Urothelium cell line (cell line): ENCODE measurements around the gene ILKAP.

ENCODE experiments used
- DNase-seq: peaks from one replicate; pipeline ENCODE4 v3.0.0; 2011; ENCODE audit warnings: low spot score, mixed read lengths
- FAIRE-seq: peaks from 2 replicates; lab custom pipeline; 2011; peaks lifted over from hg19 to GRCh38; lab: Jason Lieb, UNC

Gene ILKAP, protein sequence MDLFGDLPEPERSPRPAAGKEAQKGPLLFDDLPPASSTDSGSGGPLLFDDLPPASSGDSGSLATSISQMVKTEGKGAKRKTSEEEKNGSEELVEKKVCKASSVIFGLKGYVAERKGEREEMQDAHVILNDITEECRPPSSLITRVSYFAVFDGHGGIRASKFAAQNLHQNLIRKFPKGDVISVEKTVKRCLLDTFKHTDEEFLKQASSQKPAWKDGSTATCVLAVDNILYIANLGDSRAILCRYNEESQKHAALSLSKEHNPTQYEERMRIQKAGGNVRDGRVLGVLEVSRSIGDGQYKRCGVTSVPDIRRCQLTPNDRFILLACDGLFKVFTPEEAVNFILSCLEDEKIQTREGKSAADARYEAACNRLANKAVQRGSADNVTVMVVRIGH

DNA sequence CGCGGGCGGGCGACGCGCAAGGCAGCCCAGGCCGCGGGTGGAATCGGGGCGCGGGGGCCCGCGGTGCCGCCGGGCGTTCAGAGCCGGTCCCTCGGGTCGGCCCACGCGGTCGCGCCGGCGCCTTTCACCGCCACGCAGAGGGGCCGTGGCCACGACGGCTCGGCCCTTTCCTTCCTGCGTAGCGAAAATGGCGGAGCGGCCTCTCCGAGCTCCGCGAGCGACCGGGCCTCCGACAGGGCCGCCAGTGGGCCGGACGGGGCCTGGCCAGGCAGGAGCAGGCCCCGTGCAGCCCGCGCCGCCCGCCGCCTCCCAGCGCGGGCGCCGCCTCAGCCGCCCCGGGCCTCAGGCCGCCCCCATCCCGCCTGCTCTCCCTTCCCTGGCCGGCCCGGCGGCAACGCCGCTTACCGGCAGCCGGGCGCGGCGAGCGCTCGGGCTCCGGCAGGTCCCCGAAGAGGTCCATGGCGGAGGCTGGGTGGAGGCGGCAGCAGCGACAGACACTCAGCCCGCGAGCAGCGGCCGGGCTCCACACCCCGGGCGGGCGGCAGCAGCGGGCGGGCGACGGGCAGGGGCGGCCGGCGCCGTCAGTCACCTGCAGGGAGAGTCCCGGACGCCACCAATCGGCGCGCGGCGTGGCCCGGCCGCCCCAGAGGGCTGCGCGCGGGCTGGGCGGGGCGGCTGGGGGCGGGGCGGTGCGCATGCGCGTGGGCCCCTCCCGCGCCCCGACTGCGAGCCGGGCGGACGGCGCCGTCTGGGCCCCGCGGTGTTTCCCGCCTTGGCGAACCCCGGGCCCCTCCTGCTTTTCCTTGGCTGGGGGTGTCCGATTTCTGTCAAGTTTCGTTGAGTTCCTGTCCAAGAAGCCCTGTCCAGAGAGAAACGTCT is at the start of gene ILKAP:
Gene ILKAP (minus strand): TSS at position 602 of the 879 bp plus-strand sequence. CDS start 142 bp downstream, at position 460.
- FAIRE-seq = no peak
- peak; percentile 100 for DNase-seq

DNA sequence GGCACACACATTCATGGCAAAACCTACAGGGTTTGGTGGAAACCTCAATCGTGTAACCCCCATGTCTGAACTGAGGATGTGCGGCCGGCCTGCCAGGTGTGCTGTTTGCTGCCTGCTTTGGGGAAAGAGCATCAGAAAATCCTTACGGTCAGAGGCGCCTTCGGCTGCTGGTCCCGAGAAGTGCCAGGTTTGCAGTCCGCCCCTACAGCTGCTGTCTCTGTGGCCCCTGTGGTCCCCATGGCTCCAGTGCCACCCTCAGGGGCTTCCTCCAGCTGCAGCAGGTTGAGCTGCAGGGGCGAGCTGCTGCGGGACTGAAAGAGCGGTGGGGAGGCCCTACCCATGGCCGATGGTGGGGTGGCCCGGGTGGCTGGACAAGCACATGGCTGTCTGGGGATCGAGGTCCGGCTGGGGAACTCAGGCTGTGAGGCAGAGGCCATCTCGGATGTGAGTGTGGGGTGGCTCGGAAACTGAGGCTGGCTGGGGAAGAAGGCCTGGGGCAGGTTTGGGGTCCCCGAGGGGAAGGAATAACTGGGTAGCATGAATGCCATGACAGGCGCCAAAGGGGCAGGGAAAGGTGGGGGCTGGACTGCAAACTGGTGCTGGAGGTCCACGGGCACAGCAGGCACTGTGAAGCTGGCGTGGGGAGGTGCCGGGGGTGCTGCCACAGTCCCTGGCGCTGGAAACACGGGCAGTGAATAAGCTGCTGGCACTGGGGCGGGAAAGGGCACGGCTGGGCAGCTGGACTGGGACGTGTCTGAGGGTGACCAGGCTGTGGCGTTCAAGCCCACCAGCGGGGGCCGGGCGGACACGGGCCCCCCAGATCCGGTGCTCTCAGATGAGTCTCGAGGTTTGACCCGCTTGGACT is 49.5 kb upstream of the ILKAP start:
- DNase-seq = no peak
- FAIRE-seq = no peak

DNA sequence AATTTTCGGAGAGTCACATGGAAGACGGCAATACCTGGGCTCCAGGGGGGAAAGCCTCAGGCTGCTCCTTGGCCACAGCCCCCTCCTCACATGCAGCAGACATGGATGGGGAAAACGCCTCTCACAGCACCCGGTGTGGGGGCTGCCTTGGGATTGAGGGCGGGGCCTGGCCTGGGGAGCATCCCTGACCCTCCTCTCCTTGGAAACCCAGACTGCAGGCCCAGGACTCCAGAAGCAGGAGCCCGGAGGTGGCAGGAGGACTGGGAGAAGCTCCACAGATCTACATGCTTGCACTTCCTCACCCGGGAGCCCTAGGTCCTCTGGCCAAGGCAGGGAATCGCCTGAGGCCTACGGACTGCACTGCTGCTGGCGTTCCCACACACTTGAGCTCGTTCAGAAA is 48.5 kb upstream of the ILKAP start:
- FAIRE-seq = no peak
- no peak for DNase-seq

DNA sequence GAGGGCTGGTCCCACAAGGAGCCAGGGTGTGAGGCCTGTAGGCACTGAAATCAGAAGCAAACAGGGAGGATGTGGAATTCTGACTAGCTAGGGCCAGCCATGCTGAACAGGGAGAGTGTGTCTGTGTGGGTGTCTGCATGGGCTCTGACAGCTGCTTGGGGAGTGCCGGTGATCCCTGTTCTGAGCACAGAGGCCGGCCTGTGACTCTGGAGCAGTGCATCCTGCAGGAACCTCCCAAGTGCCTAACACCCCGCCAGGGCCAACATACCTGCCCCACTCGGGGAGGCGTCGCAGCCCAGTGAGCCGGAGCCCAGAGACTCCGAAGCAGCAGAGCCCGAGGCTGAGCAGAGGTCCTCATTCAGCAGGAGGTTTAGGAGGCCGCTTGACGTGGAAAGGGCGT is 47.8 kb upstream of the ILKAP start:
- no peak for DNase-seq
- FAIRE-seq = no peak

DNA sequence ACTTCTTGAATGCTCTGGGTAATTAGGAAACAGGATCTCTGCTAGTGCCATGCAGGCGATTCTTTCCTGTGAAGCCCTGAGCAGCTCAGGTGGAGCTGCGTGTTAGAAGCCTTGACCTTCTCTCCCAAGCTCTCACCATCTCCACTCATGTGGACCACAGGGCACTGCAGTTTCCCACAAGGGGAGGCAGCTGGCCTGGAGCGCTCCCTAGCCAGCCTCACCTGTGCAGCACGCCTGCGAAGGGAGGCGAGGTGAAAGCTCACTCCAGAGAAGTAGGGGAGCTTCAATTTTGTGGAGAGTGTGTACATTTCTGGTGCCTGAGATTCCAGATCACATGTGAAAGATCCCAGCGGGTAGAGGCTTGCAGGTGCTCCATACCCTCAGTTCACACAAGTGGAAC is 47.4 kb upstream of the ILKAP start:
- no peak for FAIRE-seq

DNA sequence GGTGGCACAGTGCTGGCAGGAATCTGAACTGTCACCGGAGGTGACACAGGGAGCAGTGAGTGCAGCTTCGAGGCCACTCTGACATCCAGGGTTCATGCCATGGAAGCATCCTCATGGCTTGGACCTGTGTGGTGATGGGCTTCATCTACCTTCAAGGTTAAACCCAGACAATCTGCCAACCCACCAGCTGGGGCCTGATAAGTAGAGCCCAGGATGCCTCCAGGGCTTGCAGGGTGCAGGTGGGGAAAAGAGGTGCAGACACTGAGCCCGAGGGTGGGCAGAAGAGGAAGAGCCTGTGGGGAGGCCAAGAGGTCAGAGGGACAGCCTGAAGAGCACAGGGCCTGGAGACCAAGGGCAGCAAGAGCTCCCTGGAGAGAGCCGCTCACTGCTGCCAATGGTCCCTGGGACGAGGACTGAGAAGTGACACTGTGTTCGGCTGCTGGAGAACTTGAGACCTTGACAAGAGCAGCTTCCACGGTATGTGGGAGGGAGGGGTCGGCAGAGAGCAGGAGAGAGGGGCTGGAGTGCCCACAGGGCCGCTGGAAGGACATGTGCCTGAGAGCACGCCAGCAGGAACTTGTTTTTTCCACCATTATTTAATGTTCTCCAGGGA is 44.5 kb upstream of the ILKAP start:
- no peak for FAIRE-seq
- no peak for DNase-seq

More for the DNA sequence above, 47.4 kb upstream of the ILKAP start:
- no peak for DNase-seq

DNA sequence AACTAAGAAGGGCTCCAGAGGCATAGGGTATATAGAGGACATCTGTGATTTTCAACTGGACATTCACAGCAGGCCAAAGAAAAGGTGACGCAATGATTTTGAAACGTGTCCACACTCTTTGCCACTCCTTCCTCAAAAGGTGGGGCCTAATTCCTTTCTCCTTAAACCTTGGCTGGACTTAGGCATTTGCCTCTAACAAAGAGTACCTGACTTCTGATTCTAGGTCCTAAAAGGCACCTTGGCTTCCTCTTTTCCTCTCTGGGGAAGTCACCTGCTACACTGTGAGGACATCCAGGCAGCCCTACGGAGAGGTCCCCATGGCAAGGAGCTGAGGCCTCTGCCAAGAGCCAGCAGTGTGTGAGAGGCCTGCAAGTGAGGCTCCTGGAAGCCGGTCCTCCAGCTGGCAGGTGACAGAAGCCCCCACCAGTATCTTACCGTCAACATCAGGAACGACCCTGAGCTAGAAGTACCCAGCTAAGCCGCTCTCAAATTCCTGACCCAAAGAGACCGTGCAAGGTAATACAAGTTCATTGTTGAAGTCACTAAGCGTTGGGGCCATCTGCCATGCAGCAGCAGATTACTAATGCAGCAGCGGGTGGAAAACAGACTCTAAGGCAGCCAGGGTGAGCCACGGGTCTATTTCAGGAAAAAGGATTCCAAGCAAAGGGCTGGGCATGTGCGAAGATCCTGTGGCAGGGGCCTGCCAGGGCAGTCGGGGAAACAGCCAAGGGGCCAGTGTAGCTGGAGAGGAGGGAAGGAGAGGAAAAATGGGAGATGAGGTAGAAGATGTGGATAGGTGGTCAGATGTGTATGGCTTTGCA is 43.7 kb upstream of the ILKAP start:
- FAIRE-seq (no peak), DNase-seq (no peak)

DNA sequence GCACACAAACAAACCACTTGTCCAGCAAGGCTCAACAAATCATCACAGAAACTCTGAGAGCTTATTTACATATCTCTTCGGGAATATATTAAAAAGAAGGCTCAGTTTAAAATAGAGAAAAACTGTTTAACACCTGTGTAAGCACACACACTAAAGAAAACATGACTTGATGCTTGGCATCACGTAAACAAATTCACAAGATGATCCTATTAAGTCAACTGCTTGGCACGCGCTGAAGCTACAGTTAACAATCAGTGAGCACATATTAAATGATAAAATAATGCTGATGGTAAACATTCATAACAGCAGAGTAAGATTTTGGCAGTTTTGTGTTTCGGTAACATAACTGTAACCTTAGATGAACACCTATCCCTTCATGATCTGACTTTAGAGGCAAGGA is 40.7 kb upstream of the ILKAP start:
- no peak for FAIRE-seq
- DNase-seq = no peak

DNA sequence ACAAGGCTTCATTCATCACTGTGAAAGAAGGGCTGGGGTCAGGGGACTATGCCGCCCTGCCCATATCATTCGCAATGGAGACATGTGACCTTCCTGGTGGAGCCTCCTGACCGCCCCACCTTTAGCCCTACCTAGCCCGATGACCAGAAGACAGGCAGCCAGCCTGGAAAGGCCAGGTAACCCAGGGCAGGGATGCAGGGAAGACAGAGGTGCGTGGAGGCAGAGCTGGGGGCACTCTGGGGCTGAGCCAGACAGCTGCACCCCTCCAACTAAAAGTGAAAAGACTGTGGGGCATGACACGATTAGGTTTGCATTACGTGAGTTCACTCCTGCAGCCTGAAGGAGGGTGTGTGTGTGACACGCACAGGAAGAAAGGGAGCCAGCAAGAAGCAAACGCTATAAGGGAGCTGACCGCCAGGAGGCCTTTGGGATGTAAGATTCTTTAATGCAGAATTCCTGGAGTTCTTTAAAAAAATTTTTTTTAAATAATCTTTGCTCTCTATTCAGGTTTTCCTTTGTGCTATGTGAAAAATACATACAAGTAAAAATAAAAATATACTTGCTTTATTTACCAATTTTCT is 40.1 kb upstream of the ILKAP start:
- FAIRE-seq (no peak), DNase-seq (no peak)

DNA sequence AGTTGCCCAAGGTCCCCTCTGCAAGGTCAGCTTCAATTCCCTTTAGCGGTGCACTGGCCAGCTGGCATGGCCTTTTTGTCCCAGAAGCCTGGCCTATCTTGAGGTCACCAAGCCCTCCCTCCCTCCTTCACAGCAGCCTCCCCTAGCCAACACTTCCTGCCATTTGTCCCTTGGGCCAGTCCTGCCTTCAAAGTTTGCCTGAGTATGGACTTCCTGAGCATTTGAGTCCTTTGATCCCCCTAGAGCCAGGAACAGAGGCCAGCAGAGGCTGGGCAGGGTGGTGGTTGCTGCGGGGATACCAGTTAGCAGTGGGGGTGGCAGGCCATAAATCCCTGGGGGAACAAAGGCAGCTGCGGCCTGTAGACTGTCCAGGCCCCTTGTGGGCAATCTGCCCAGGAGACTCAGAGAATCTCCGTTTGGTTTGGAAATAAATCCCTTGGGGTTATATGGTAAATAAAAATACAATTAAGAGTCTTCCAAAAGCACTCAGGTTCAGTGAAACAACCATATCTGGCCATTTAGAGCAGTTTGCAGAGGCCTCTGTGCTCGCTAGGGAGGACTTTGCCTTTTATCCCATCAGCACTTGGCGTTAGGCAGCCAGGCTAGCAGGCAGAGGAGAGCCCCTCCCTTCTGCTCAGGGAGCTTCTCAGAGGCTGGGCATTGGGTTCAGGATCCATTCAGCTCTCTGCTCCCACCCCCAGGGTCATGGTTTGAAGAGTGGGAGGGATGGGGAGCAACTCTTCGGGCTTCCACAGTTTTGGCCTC is 39.4 kb upstream of the ILKAP start:
- DNase-seq (no peak), FAIRE-seq (no peak)

DNA sequence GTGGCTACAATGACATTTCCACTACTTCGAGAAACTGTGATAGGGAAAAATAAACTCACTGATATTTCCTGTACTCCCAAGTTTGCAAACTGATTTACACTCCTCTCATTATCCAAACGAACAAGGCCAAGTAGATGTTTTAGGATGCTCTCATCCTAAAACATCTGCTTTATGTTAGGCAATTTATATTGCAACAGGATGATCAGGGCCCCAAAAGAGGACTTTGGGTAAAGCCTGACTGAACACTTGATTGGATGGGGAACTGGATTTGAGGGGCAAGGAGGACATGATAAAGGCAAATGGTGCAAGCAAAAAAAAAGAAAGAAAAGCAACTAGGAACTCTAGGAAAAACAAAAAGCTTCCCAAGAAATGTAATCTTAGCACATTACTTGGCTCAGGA is 38.5 kb upstream of the ILKAP start:
- FAIRE-seq (no peak), DNase-seq (no peak)

DNA sequence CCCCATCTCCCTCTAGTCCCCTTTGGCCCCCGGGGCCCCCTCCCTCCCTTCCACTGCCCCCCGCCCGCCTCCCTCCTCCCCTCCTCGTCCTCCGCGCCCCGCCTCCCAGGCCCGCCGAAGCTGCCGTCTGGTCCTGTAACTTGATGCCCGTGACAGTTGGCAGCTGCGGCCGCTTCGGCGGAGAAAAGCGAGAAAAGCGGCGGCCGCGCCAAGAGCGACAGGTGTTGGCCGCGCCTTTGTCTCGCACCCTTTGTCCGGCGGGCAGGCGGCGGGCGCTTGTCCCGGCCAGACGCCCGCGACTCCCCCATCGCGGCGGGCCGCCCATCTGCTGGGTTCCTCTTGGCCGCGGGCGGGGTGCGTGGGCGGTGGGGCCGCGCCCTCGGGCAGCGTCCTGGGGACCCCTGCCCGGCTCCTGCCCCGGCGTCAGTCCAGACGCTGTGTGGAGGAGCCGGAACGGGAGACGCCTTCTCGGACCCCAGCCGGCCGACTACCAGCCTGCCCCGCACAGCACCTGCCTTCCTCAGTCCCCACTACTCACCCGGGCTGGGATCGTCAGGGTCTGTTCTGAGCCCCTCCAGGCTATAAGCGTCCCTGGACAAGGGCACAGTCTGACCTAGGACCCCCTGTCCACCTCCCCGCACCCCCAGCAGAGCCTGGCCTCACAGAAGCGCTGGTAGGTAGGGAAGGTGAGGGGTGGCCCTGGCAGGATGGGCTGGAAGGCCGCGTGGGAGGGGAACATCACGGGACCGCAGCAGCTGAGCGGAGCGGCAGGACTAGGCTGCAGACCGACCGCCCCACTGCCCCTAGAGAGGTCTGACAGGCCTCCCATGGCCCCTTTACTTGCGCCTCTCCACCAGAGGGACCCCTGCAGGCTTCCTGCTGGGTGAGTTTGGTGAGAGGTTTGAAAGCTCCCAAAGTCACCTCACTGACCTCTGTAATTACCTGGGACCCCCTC is 37.5 kb upstream of the ILKAP start:
- FAIRE-seq (no peak), DNase-seq (peak; percentile 77)

DNA sequence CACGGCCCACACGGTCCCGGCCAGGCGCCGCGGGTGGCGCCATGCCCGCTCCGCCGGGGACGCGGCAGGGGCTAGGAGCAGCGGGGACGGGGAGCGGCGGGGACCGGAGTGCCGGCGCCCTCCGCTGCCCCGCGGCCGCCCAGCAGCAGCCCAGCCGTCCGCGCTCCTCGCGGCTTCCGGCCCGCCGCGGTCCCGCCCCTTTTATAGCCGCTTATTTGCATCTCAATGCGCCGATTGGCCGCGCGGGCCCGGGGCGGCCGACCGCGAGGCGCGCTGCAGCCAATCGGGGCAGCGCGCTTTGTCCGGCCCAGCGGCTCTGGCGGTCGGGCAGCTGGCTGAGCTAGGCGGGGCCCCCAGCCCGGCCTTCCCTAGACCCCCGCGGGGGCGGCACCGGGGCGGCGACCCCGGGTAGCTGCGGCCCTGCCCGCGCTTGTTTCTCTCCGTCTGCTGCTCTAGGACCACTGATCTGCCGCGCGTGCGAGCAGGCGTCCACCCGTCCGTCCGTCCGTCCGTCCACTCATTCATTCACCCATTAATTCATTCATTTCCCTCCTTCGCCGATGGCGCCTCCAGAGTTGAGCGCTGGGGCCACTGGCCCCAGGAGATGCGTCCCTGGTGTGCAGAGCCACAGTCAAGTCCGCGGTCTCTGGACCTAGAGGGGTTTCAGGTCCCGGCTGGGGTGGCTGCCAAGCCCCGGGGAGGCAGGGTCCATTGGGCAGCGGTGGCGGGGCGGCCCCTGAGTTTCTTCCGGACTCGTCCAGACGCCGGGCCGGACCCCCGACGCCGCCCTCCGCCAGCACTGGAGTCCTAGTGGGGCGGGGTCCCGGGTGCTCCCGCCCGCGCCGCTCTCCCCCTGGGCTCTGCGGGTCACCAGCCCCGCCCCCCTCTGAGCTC is 36.6 kb upstream of the ILKAP start, which contains the start of gene HES6:
Gene HES6 (minus strand): TSS at position 176 of the 894 bp plus-strand sequence. CDS start 133 bp downstream, at position 43.
- DNase-seq (peak; percentile 81), FAIRE-seq (no peak)

DNA sequence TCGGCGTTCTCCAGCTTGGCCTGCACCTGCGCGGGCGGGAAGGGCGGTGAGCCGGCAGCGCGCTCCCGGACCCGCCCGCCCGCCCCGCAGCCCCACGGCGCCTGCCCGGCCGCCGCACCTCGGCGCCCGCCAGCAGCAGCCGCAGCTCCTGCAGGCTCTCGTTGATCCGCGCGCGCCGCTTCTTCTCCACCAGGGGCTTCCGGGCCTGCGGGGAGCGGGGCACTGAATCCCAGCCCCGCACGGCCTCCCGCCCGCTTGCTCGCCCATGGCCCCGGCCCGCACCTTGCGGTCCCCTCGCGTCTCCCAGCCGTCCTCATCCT is 36.0 kb upstream of the ILKAP start:
- DNase-seq (no peak), FAIRE-seq (no peak)

DNA sequence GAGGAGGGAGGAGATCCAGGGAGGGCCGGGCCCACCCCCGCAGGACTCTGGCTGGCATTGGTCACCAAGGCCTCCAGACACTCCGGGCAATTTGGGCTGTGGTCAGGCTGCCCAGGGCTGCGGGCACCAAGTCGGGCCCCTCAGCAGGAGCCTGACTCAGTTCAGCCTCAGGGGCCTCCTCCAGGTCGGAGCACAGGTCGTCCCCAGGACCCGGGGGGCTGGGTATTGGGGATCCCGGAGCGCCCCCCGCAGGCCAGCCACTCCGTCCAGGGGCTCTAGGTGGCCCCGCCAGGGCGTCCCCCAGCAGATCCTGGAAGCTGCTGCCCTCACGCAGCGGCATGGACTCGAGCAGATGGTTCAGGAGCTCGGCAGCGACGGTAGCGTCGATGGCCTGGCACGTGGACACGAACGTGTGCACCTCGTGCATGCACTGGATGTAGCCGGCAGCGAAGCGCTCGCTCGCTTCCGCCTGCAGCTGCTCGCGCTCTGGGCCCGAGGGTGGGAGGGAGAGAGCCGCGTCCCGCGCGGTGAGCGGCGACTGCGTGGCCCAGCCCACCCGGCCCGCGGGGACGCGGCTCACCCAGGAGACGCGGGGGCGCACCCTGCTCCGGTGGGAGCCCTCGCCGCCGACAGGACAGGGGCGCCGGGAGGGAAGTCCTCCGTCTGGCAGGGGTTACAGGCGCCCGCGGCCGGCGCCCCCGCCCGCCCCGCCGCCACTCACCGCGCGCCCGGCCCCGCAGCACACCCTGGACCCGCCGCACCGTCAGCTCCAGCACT is 35.5 kb upstream of the ILKAP start:
- FAIRE-seq (no peak), DNase-seq (no peak)

DNA sequence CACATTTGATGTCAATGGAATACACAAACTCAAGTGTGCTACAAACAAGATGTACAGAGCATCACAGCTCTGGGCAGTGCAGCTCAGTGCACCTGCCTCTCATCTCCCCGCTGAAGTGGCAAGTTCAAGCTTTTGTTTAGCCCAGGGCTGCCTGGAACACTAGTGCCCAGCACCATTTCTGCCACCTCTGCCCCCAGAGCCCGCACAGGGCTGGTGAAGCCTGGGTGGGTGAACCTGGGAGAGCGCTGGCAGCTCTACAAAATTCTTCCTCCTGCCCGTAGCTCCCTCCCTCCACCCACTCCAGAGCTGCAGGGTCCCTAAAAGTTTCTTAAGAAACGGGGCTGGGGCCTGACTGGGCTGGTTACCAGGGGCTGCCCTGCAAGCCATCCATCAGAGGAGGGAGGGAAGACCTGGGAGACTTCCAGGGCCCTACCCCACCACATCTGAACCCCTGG is 34.8 kb upstream of the ILKAP start:
- DNase-seq = no peak
- FAIRE-seq = no peak
